Body of pancreas (tissue), 4 donors: ENCODE results near the gene NLRP6.
"Not testable (repeated sequence)": the region's sequence is repeated elsewhere in the genome, so short reads cannot be mapped to it uniquely, and the experiment has no call there.

Experiments used
- POLR2A ChIP-seq, 3 donors: fragments of 450-650 bp; IDR thresholded peaks; one replicate each; pipeline ENCODE4 v1.6.1; 2016; ENCODE audit warnings: antibody characterized with exemption in 3 of 3, mild to moderate bottlenecking in 2 of 3
- TF ChIP-seq, protein P1 (sequence below), 7 experiments: fragments of 450-650 bp in 4 of 7; fragments of 200-600 bp in 3 of 7; sonication (generic) in 3 of 7; IDR thresholded peaks; one replicate each; pipeline ENCODE4 v1.5.1; 2016 to 2019; ENCODE audit warnings: antibody characterized with exemption in 7 of 7

DNA sequence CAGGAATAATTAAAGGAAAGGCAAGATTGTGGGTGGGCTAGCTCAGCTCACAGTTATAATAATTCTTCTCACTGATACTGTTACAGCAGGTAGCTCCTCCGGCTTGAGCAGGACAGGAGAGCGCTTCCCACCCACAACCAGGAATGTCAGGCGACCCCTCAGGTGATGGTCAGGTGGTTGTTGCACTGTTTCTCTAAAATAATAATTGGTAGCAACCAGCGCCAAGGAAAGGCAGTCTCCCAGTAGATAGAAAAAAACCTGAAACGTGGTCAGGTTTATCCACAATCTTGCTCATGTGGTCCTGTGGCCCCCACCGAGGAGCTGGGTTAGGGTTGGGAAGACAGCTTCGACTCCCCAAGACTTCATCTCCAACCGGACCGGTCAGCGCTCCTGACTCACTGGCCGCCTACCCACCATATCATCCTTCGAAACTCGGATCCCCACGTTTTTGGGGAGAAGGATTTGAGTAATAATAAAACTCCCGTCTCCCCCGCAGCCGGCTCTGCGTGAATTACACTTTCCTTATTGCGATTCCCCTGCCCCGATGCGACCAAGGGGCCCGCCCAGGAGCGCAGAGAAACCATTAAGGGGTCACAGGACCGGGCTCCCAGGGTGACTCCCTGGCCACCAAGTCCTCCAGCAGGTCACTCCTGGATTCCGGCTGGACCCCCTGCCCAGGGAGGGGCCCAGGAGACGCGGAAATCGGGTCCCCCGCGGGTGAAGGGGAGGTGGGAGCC lies 39.6 kb downstream of the NLRP6 start:
- TF ChIP-seq, protein P1, sequence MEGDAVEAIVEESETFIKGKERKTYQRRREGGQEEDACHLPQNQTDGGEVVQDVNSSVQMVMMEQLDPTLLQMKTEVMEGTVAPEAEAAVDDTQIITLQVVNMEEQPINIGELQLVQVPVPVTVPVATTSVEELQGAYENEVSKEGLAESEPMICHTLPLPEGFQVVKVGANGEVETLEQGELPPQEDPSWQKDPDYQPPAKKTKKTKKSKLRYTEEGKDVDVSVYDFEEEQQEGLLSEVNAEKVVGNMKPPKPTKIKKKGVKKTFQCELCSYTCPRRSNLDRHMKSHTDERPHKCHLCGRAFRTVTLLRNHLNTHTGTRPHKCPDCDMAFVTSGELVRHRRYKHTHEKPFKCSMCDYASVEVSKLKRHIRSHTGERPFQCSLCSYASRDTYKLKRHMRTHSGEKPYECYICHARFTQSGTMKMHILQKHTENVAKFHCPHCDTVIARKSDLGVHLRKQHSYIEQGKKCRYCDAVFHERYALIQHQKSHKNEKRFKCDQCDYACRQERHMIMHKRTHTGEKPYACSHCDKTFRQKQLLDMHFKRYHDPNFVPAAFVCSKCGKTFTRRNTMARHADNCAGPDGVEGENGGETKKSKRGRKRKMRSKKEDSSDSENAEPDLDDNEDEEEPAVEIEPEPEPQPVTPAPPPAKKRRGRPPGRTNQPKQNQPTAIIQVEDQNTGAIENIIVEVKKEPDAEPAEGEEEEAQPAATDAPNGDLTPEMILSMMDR (IDR thresholded peaks at IDR 0.05), result not testable (repeated sequence)
- TF ChIP-seq POLR2A (IDR thresholded peaks at IDR 0.05), result peak in 1 of 3 donors; percentile 20
